Activated T-helper 9 cell treated with anti-CD3 and anti-CD28 coated beads, Interleukin-2, amount 50 U/mL, for 16 hours (primary cell): ENCODE data around the gene ASRGL1.
"Not testable (repeated sequence)": the region's sequence is repeated elsewhere in the genome, so short reads cannot be mapped to it uniquely, and the experiment has no call there.

Experiments
- DNase-seq: peaks from one replicate; pipeline ENCODE4 v3.0.0-alpha.2; 2020; ENCODE audit warnings: low read depth

Gene ASRGL1

GRCh38 chr11:62352355-62353336, 15.4 kb downstream of the ASRGL1 start:
- DNase-seq, result no peak

- no peak for DNase-seq
Observed at GRCh38 chr11:62353841-62354240, 16.6 kb downstream of the ASRGL1 start.

GRCh38 chr11:62358273-62358672, 21.0 kb downstream of the ASRGL1 start:
- no peak for DNase-seq

GRCh38 chr11:62359475-62359874, 22.2 kb downstream of the ASRGL1 start:
- no peak for DNase-seq

- no peak for DNase-seq
Observed at GRCh38 chr11:62360685-62361084, 23.4 kb downstream of the ASRGL1 start.

- DNase-seq, result not testable (repeated sequence)
Observed at GRCh38 chr11:62368861-62369477, 31.7 kb downstream of the ASRGL1 start.

GRCh38 chr11:62370743-62371440, 33.6 kb downstream of the ASRGL1 start:
- DNase-seq, result peak; percentile 19

GRCh38 chr11:62372871-62373270, 35.6 kb downstream of the ASRGL1 start:
- DNase-seq, result no peak

GRCh38 chr11:62373464-62374119, 36.3 kb downstream of the ASRGL1 start:
- no peak for DNase-seq

GRCh38 chr11:62374801-62375200, 37.6 kb downstream of the ASRGL1 start:
- DNase-seq, result no peak

GRCh38 chr11:62378459-62379063, 41.3 kb downstream of the ASRGL1 start:
- not testable (repeated sequence) for DNase-seq

GRCh38 chr11:62379586-62379985, 42.3 kb downstream of the ASRGL1 start:
- DNase-seq, result not testable (repeated sequence)

- DNase-seq, result not testable (repeated sequence)
Observed at GRCh38 chr11:62380821-62381245, 43.6 kb downstream of the ASRGL1 start.

- no peak for DNase-seq
Observed at GRCh38 chr11:62383822-62384221, 46.6 kb downstream of the ASRGL1 start.

GRCh38 chr11:62386083-62386482, 48.8 kb downstream of the ASRGL1 start:
- DNase-seq, result not testable (repeated sequence)

- DNase-seq, result no peak
Observed at GRCh38 chr11:62387381-62387780, 50.1 kb downstream of the ASRGL1 start.

- no peak for DNase-seq
Observed at GRCh38 chr11:62388999-62389398, 51.8 kb downstream of the ASRGL1 start.

GRCh38 chr11:62390237-62390636, 53.0 kb downstream of the ASRGL1 start:
- no peak for DNase-seq

GRCh38 chr11:62390722-62391121, 53.5 kb downstream of the ASRGL1 start:
- no peak for DNase-seq

GRCh38 chr11:62391642-62392425, 54.6 kb downstream of the ASRGL1 start:
- DNase-seq, result no peak

- DNase-seq, result no peak
Observed at GRCh38 chr11:62392506-62392905, 55.3 kb downstream of the ASRGL1 start.
